ENCODE results near the gene MAB21L4.

MAB21L4 gene

GRCh38 chr2:240895656-240896388 lies at the start of gene MAB21L4:
Gene MAB21L4, minus strand, starts transcription at chr2:240896156. Its CDS starts 159 bp downstream, at chr2:240895997.
- no peak for DNase-seq (ENCODE audit: low spot score)

- no peak for DNase-seq (ENCODE audit: low spot score)
Observed at GRCh38 chr2:240936106-240936505, 40.1 kb upstream of the MAB21L4 start.

GRCh38 chr2:240935103-240935876 lies 39.3 kb upstream of the MAB21L4 start:
- no peak for DNase-seq (ENCODE audit: low spot score)

DNA sequence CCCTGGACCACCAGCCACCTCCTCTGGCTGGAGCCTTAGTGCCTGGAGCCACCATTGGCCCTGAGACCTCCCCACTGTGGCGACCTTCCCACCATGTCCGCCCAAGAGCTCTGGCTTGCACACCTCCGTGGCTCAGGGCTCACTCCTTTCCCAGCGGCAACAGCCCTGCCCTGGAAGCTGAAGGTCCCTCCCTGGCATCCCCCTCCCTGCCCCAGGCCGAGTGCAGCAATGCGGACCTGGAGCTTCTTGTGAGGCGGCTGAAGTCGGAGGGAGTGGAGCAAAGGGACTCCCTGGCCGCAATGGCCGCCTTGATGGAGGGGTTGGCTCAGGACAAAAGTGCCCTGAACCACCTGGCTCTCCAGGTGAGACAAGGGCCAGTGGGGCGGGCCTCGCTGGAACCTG lies 38.7 kb upstream of the MAB21L4 start:
- no peak for DNase-seq (ENCODE audit: low spot score)

DNA sequence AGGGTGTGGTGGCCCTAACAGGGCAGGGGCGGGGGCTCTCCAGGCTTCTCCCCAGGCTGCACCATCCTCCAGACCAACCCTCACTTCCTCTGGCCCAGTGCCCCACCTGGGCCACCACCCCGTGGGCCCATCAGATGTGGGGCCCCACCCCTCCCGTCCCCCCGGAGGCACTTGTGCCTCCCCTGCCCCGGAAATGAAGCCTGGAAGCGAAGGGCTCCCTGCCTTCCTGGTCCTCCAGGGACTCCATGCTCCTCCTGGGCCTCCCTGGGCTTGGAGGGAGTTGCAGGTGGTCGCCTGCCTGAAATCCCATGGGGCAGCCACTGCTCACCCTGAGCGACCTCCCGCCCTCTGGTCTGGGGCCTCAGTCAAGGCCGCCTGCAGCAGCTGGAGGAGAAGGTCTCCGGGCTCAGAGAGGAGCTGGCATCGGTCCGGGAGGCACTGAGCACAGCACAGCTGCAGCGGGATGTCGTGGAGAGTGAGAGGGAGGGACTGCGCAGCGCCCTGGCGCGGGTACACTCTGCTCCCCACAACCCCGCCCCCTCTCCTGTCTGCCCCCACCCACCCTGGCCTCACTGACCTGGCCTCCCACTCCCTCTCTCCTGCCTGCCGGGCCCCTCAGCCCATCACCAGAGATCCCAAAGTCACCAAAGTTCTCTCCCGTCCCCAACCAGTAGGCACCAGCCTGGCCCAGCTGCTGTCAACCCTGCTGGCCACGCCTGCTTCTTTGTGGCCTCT lies 38.2 kb upstream of the MAB21L4 start:
- DNase-seq (ENCODE audit: low spot score), result no peak

GRCh38 chr2:240933048-240933965 lies 37.4 kb upstream of the MAB21L4 start:
- DNase-seq (ENCODE audit: low spot score), result no peak

- no peak for DNase-seq (ENCODE audit: low spot score)
Observed at GRCh38 chr2:240932724-240933047, 36.7 kb upstream of the MAB21L4 start.

- no peak for DNase-seq (ENCODE audit: low spot score)
Observed at GRCh38 chr2:240932001-240932723, 36.2 kb upstream of the MAB21L4 start.

GRCh38 chr2:240931319-240931949 lies 35.5 kb upstream of the MAB21L4 start:
- no peak for DNase-seq (ENCODE audit: low spot score)

GRCh38 chr2:240930631-240931318 lies 34.8 kb upstream of the MAB21L4 start:
- no peak for DNase-seq (ENCODE audit: low spot score)

- no peak for DNase-seq (ENCODE audit: low spot score)
Observed at GRCh38 chr2:240930096-240930630, 34.2 kb upstream of the MAB21L4 start.

- DNase-seq (ENCODE audit: low spot score), result no peak
Observed at GRCh38 chr2:240929364-240930095, 33.6 kb upstream of the MAB21L4 start.

DNA sequence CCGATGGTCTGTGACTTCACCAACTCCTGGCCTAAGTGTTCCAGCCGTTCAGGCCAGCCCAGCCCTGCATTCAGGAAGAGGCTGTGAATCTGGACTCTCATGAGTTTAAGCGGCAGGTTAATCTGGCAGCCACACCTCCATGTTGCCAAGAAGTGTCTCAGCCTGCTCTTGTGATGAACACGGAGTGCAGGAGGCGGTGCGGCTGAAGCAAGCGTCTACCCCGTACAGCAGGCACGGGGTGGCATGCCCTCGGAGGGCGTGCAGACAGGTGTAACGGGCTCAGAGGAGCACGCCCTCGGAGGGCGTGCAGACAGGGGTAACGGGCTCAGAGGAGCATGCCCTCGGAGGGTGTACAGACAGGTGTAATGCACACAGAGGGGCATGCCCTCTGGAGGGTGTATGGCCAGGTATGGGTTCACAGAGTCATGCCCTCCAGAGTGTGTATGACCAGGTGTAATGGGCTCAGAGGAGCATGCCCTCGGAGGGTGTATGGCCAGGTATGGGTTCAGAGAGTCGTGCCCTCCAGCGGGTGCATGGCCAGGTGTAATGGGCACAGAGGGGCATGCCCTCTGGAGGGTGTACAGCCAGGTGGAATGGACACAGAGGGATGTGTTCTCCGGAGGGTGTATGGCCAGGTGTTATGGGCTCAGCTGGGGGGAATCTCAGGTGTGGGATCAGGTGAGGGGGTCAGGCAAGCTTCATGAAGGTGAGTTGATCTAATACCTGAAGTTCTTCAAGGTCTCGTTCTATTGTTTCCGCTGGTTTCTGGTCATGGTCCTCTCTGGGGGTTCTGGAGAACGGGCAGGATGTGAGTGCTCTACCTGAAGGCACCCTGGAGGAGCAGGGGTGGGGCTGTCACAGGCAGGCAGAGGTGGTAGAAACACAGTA lies 32.8 kb upstream of the MAB21L4 start:
- no peak for DNase-seq (ENCODE audit: low spot score)

DNA sequence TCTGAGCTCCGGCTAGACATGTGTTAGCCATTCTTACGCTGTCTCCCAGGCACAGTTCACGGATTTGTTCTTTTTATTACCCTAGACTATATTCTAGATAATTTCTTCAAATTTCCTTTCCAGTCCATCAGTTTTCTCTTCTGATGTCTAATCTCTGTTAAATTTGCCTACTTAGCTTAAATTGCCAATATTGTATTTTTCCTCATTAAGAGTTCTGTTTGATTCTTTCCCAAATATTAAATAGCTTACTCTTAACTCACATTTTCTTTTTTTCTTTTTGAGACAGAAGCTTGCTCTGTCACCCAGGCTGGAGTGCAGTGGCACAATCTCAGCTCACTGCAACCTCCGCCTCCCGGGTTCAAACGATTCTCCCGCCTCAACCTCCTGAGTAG lies 31.4 kb upstream of the MAB21L4 start:
- no peak for DNase-seq (ENCODE audit: low spot score)

- DNase-seq (ENCODE audit: low spot score), result no peak
Observed at GRCh38 chr2:240926516-240927389, 30.8 kb upstream of the MAB21L4 start.

- DNase-seq (ENCODE audit: low spot score), result no peak
Observed at GRCh38 chr2:240925568-240926515, 29.9 kb upstream of the MAB21L4 start.

All from HuH-7 (cell line).